ENCODE measurements around the gene ANKRD13A. TPM values are rescaled to one million over a fixed set of nuclear protein-coding genes. Genes with fewer than 3 reads are reported as not detected.
A peak's percentile ranks its signal among the peaks of the same experiment; 100 is the strongest.

Gene ANKRD13A
- total and polyA plus RNA-seq, 2 of the 13 experiments (the other 11 are each of a cell fraction or from before 2014, with no cell fraction given): 34.1 to 41.6 TPM

GRCh38 chr12:110048242-110049027 is 49.2 kb downstream of the ANKRD13A start, which contains the start of gene C12orf76 (continued):
- TF ChIP-seq SOX13 (IDR thresholded peaks at IDR 0.05): no peak
- peak in 1 of 2 experiments; percentile 67; a peak in 2 of 4 replicates for TF ChIP-seq SOX13 (CRISPR knock-in tag; conservative IDR thresholded peaks at IDR 0.05 in 1 of 2, IDR thresholded peaks at IDR 0.05 in 1 of 2)
- peak; percentile 86 for TF ChIP-seq MYC (CRISPR knock-in tag; IDR thresholded peaks at IDR 0.05; ENCODE audit: borderline replicate concordance)
- peak; percentile 85 for TF ChIP-seq BCL3 (CRISPR knock-in tag; IDR thresholded peaks at IDR 0.05)
- peak; percentile 33; the same call in 1 of the 2 replicates for TF ChIP-seq ZSCAN21 (CRISPR knock-in tag; IDR thresholded peaks at IDR 0.05; ENCODE audit: borderline replicate concordance)
- no peak for TF ChIP-seq USF2 (IDR thresholded peaks at IDR 0.05; ENCODE audit: low read depth, low read length)
- no peak; the same call in 1 of the 2 replicates for TF ChIP-seq USF2 (CRISPR knock-in tag; IDR thresholded peaks at IDR 0.05; ENCODE audit: borderline replicate concordance)
- TF ChIP-seq IKZF4 (CRISPR knock-in tag; IDR thresholded peaks at IDR 0.05; ENCODE audit: borderline replicate concordance, low read depth, not compliant biosample characterization): peak; percentile 43
- peak; percentile 58; the same call in 1 of the 2 replicates for TF ChIP-seq DR1 (CRISPR knock-in tag; IDR thresholded peaks at IDR 0.05)
- peak; percentile 77 for TF ChIP-seq TARDBP (CRISPR knock-in tag; IDR thresholded peaks at IDR 0.05)
- TF ChIP-seq MEIS1 (CRISPR knock-in tag; IDR thresholded peaks at IDR 0.05; ENCODE audit: borderline replicate concordance): peak; percentile 26; the same call in 1 of the 2 replicates
- no peak for TF ChIP-seq KDM6A (CRISPR knock-in tag; IDR thresholded peaks at IDR 0.05; ENCODE audit: low read depth)
- TF ChIP-seq ZNF275 (CRISPR knock-in tag; IDR thresholded peaks at IDR 0.05; ENCODE audit: borderline replicate concordance): no peak; the same call in 1 of the 2 replicates
- TF ChIP-seq ZNF335 (CRISPR knock-in tag; IDR thresholded peaks at IDR 0.05): peak; percentile 73; the same call in 1 of the 2 replicates
- peak; percentile 98 for TF ChIP-seq KAT7 (CRISPR knock-in tag; IDR thresholded peaks at IDR 0.05; ENCODE audit: borderline replicate concordance)
- no peak; the same call in 1 of the 2 replicates for TF ChIP-seq GLI4 (CRISPR knock-in tag; IDR thresholded peaks at IDR 0.05; ENCODE audit: borderline replicate concordance)
- no peak for TF ChIP-seq NFE2 (CRISPR knock-in tag; IDR thresholded peaks at IDR 0.05)
- TF ChIP-seq GABPB1 (CRISPR knock-in tag; IDR thresholded peaks at IDR 0.05): peak; percentile 96
- TF ChIP-seq JUNB (CRISPR knock-in tag; IDR thresholded peaks at IDR 0.05; ENCODE audit: borderline replicate concordance): no peak
- TF ChIP-seq REPIN1 (CRISPR knock-in tag; IDR thresholded peaks at IDR 0.05; ENCODE audit: borderline replicate concordance, low read depth): peak; percentile 94
- no peak; the same call in 1 of the 2 replicates for TF ChIP-seq ZSCAN29 (CRISPR knock-in tag; conservative IDR thresholded peaks at IDR 0.05)
- TF ChIP-seq EED (CRISPR knock-in tag; IDR thresholded peaks at IDR 0.05): no peak
- no peak for TF ChIP-seq TP53 (CRISPR knock-in tag; conservative IDR thresholded peaks at IDR 0.05)
- peak; percentile 92; the same call in 1 of the 2 replicates for TF ChIP-seq ZNF607 (CRISPR knock-in tag; IDR thresholded peaks at IDR 0.05; ENCODE audit: borderline replicate concordance)
- no peak for TF ChIP-seq HMGA1 (CRISPR knock-in tag; conservative IDR thresholded peaks at IDR 0.05)
- no peak for TF ChIP-seq HDAC6 (IDR thresholded peaks at IDR 0.05; ENCODE audit: low read depth, low read length)

Data from HepG2 (cell line).